Peyer's patch (tissue), 4 donors: ENCODE data around the gene ALG1.
"Not testable (repeated sequence)": the region's sequence is repeated elsewhere in the genome, so short reads cannot be mapped to it uniquely, and the experiment has no call there.

Experiments
- CTCF ChIP-seq, 6 experiments: fragments of 450-650 bp in 4 of 6; fragments of 200-600 bp in 2 of 6; sonication (generic) in 1 of 6; IDR thresholded peaks; one replicate each; pipeline ENCODE4 v1.5.1; 2017 to 2019; ENCODE audit warnings: antibody characterized with exemption in 6 of 6, mild to moderate bottlenecking in 3 of 6, moderate library complexity in 1 of 6
- POLR2A ChIP-seq, 2 donors: fragments of 450-650 bp; IDR thresholded peaks; one replicate each; pipeline ENCODE4 v1.5.1; 2017; ENCODE audit warnings: antibody characterized with exemption in 2 of 2, mild to moderate bottlenecking in 2 of 2, moderate library complexity in 2 of 2

- TF ChIP-seq CTCF, POLR2A (IDR thresholded peaks at IDR 0.05): not testable (repeated sequence)
Observed at GRCh38 chr16:5093746-5094145, 22.1 kb downstream of the ALG1 start.
